Measurements from ENCODE around the gene XRCC4. TPM values are rescaled to one million over a fixed set of nuclear protein-coding genes. Genes with fewer than 3 reads are reported as not detected.
"Not testable (repeated sequence)": the region's sequence is repeated elsewhere in the genome, so short reads cannot be mapped to it uniquely, and the experiment has no call there.

Gene XRCC4
- total and polyA plus RNA-seq, 4 donors = 2.3 to 4.9 (median 3.0) TPM

GRCh38 chr5:83151821-83152220 lies 74.5 kb downstream of the XRCC4 start:
- Histone ChIP-seq H3K9me3 (ENCODE audit: control insufficient read depth in 4 of 4, low read length in 3 of 4) (no peaks in the 10 kb centered on the region), H3K4me1 (ENCODE audit: control insufficient read depth in 4 of 4, insufficient read depth in 4 of 4, low read length in 3 of 4) (no peaks in the 10 kb centered on the region), H3K9ac (ENCODE audit: low read depth in 1 of 2, low read length in 2 of 2) (no peak overlapping the region), H3K27ac (ENCODE audit: low read depth in 1 of 2, low read length in 2 of 2) (no peak overlapping the region), H3K36me3 (ENCODE audit: control insufficient read depth in 4 of 4, insufficient read depth in 3 of 4, low read depth in 1 of 4, low read length in 3 of 4) (no peaks in the 10 kb centered on the region), H3K4me3 (ENCODE audit: low read depth in 1 of 3, low read length in 3 of 3) (no peak overlapping the region), H3K27me3 (ENCODE audit: control insufficient read depth in 4 of 4, insufficient read depth in 4 of 4, low read length in 3 of 4) (no peaks in the 10 kb centered on the region)
- no peak for DNase-seq (ENCODE audit: low spot score)
- WGBS = 94% methylated on average over 1 of the region's 1 CpG
- no peak for TF ChIP-seq RAD21 (IDR thresholded peaks at IDR 0.05)
- TF ChIP-seq TAF1 (conservative IDR thresholded peaks at IDR 0.05) = no peak
- no peak for TF ChIP-seq FOXA1 (IDR thresholded peaks at IDR 0.05)
- no peak for TF ChIP-seq CTCF (IDR thresholded peaks at IDR 0.05; ENCODE audit: low read depth, low read length, missing input control)
- TF ChIP-seq FOXA2 (IDR thresholded peaks at IDR 0.05) = no peak
- TF ChIP-seq MAX (IDR thresholded peaks at IDR 0.05) = no peak
- TF ChIP-seq YY1 (IDR thresholded peaks at IDR 0.05) = no peak
- no peak for TF ChIP-seq HNF4G (IDR thresholded peaks at IDR 0.05)
- TF ChIP-seq ATF3 (IDR thresholded peaks at IDR 0.05) = no peak
- no peak for TF ChIP-seq REST (IDR thresholded peaks at IDR 0.05)
- no peak for TF ChIP-seq SP1 (IDR thresholded peaks at IDR 0.05)
- no peak for TF ChIP-seq RXRA (IDR thresholded peaks at IDR 0.05)

- H3K27ac ChIP-seq (ENCODE audit: low read depth in 1 of 2, low read length in 2 of 2); H3K4me3 ChIP-seq (ENCODE audit: low read depth in 1 of 3, low read length in 3 of 3); H3K4me1 ChIP-seq (ENCODE audit: control insufficient read depth in 4 of 4, insufficient read depth in 4 of 4, low read length in 3 of 4); H3K36me3 ChIP-seq (ENCODE audit: control insufficient read depth in 4 of 4, insufficient read depth in 3 of 4, low read depth in 1 of 4, low read length in 3 of 4); DNase-seq (ENCODE audit: low spot score); H3K27me3 ChIP-seq (ENCODE audit: control insufficient read depth in 4 of 4, insufficient read depth in 4 of 4, low read length in 3 of 4); H3K9ac ChIP-seq (ENCODE audit: low read depth in 1 of 2, low read length in 2 of 2); H3K9me3 ChIP-seq (ENCODE audit: control insufficient read depth in 4 of 4, low read length in 3 of 4): not testable (repeated sequence)
- 88% methylated on average over 4 of the region's 4 CpGs for WGBS
These were observed 75.6 kb downstream of the XRCC4 start for GRCh38 chr5:83152996-83153395.

- no peak overlapping the region for H3K4me3 ChIP-seq (ENCODE audit: low read depth in 1 of 3, low read length in 3 of 3)
- H3K27me3 ChIP-seq (ENCODE audit: control insufficient read depth in 4 of 4, insufficient read depth in 4 of 4, low read length in 3 of 4) = no peaks in the 10 kb centered on the region
- no peaks in the 10 kb centered on the region for H3K9me3 ChIP-seq (ENCODE audit: control insufficient read depth in 4 of 4, low read length in 3 of 4)
- no peaks in the 10 kb centered on the region for H3K36me3 ChIP-seq (ENCODE audit: control insufficient read depth in 4 of 4, insufficient read depth in 3 of 4, low read depth in 1 of 4, low read length in 3 of 4)
- no peak for DNase-seq (ENCODE audit: low spot score)
- WGBS = 83% methylated on average over 2 of the region's 2 CpGs
- no peak overlapping the region for H3K27ac ChIP-seq (ENCODE audit: low read depth in 1 of 2, low read length in 2 of 2)
- H3K4me1 ChIP-seq (ENCODE audit: control insufficient read depth in 4 of 4, insufficient read depth in 4 of 4, low read length in 3 of 4) = no peaks in the 10 kb centered on the region
- no peak overlapping the region for H3K9ac ChIP-seq (ENCODE audit: low read depth in 1 of 2, low read length in 2 of 2)
- TF ChIP-seq HNF4G (IDR thresholded peaks at IDR 0.05) = no peak
- TF ChIP-seq NR2F2 (IDR thresholded peaks at IDR 0.05) = no peak
- TF ChIP-seq MAX (IDR thresholded peaks at IDR 0.05) = no peak
- no peak for TF ChIP-seq RXRA (IDR thresholded peaks at IDR 0.05)
- TF ChIP-seq ATF3 (IDR thresholded peaks at IDR 0.05) = no peak
- no peak for TF ChIP-seq EGR1 (IDR thresholded peaks at IDR 0.05; ENCODE audit: low read depth in 2 of 2)
- TF ChIP-seq YY1 (IDR thresholded peaks at IDR 0.05) = no peak
- no peak for TF ChIP-seq FOXA1 (IDR thresholded peaks at IDR 0.05)
- TF ChIP-seq REST (IDR thresholded peaks at IDR 0.05) = no peak
- no peak for TF ChIP-seq JUND (IDR thresholded peaks at IDR 0.05)
- TF ChIP-seq CTCF (IDR thresholded peaks at IDR 0.05; ENCODE audit: low read depth, low read length, missing input control) = no peak
- no peak for TF ChIP-seq FOXA2 (IDR thresholded peaks at IDR 0.05)
- no peak for TF ChIP-seq TAF1 (conservative IDR thresholded peaks at IDR 0.05)
These were observed 78.7 kb downstream of the XRCC4 start for GRCh38 chr5:83156001-83156400.
